Hematopoietic multipotent progenitor cell treated with erythropoietin and hydrocortisone succinate and interleukin-3 and kit ligand, for 15 days (in vitro differentiated cells): ENCODE results near the gene IFT52.

Experiments
- DNase-seq: peaks from one replicate; pipeline ENCODE4 v3.0.0-alpha.2; 2015; ENCODE audit warnings: low spot score

The IFT52 gene

GRCh38 chr20:43590392-43591303 lies at the start of gene IFT52:
IFT52 (plus strand) TSS chr20:43590937; CDS start chr20:43594699, 3,762 bp downstream.
- DNase-seq, result peak; percentile 94

GRCh38 chr20:43541214-43541613 lies 49.5 kb upstream of the IFT52 start:
- no peak for DNase-seq

GRCh38 chr20:43542161-43542560 lies 48.6 kb upstream of the IFT52 start:
- peak; percentile 36 for DNase-seq

- no peak for DNase-seq
Observed at GRCh38 chr20:43542674-43543073, 48.1 kb upstream of the IFT52 start.

GRCh38 chr20:43543138-43543537 lies 47.6 kb upstream of the IFT52 start:
- no peak for DNase-seq

- no peak for DNase-seq
Observed at GRCh38 chr20:43544501-43544900, 46.2 kb upstream of the IFT52 start.

GRCh38 chr20:43545837-43546578 lies 44.7 kb upstream of the IFT52 start:
- DNase-seq, result no peak

- no peak for DNase-seq
Observed at GRCh38 chr20:43548273-43548880, 42.4 kb upstream of the IFT52 start.

- DNase-seq, result no peak
Observed at GRCh38 chr20:43549416-43550065, 41.2 kb upstream of the IFT52 start.

- DNase-seq, result no peak
Observed at GRCh38 chr20:43550456-43550855, 40.3 kb upstream of the IFT52 start.

GRCh38 chr20:43554369-43554768 lies 36.4 kb upstream of the IFT52 start:
- no peak for DNase-seq

GRCh38 chr20:43558412-43559146 lies 32.2 kb upstream of the IFT52 start, which contains the start of gene SGK2:
SGK2 (plus strand) TSS chr20:43559027; CDS start chr20:43566496, 7,469 bp downstream.
- DNase-seq, result no peak

GRCh38 chr20:43559147-43559987 lies 31.4 kb upstream of the IFT52 start:
- DNase-seq, result no peak

- DNase-seq, result no peak
Observed at GRCh38 chr20:43560974-43561373, 29.8 kb upstream of the IFT52 start.

GRCh38 chr20:43563429-43563828 lies 27.3 kb upstream of the IFT52 start:
- DNase-seq, result peak; percentile 43

- DNase-seq, result no peak
Observed at GRCh38 chr20:43563991-43564390, 26.7 kb upstream of the IFT52 start.

- no peak for DNase-seq
Observed at GRCh38 chr20:43564455-43564854, 26.3 kb upstream of the IFT52 start.

- DNase-seq, result no peak
Observed at GRCh38 chr20:43564993-43565757, 25.6 kb upstream of the IFT52 start.

GRCh38 chr20:43565758-43566104 lies 25.0 kb upstream of the IFT52 start:
- DNase-seq, result no peak

GRCh38 chr20:43567477-43567876 lies 23.3 kb upstream of the IFT52 start:
- no peak for DNase-seq
